Spinal cord (tissue), 10 donors: Measurements from ENCODE around the gene ERMAP. TPM values are rescaled to one million over a fixed set of nuclear protein-coding genes. Genes with fewer than 3 reads are reported as not detected.

Experiments used
- DNase-seq, 6 donors: peaks; one replicate each; pipeline versions ENCODE4 v3.0.0 to v3.0.0-alpha.2; 2013 to 2015; ENCODE audit warnings: low spot score in 6 of 6, low read depth in 4 of 6
- H3K27ac ChIP-seq: one replicate; pipeline ENCODE4 v1.5.1; 2013; ENCODE audit warnings: low read depth, low read length, control low read depth
- H3K27me3 ChIP-seq: one replicate; pipeline ENCODE4 v1.6.1; 2013; ENCODE audit warnings: low read length; ENCODE audit not compliant: control insufficient read depth, insufficient read depth
- H3K36me3 ChIP-seq: one replicate; pipeline ENCODE4 v1.6.1; 2013; ENCODE audit warnings: low read length; ENCODE audit not compliant: control insufficient read depth, insufficient read depth
- H3K4me1 ChIP-seq: one replicate; pipeline ENCODE4 v1.6.1; 2013; ENCODE audit warnings: low read length; ENCODE audit not compliant: control insufficient read depth, insufficient read depth
- H3K4me3 ChIP-seq: one replicate; pipeline ENCODE4 v1.5.1; 2013; ENCODE audit warnings: low read depth, low read length, control low read depth
- H3K9me3 ChIP-seq: one replicate; pipeline ENCODE4 v1.6.1; 2013; ENCODE audit warnings: low read length; ENCODE audit not compliant: control insufficient read depth, insufficient read depth
- WGBS: methylation state at CpG from one replicate; pipeline ENCODE4 v1.1.5; 2013; ENCODE audit warnings: missing lambda C conversion rate; ENCODE audit not compliant: insufficient coverage; 5-methylcytosine and 5-hydroxymethylcytosine counted together
- long read RNA-seq, 4 donors: transcript quantifications; one replicate each; lab custom pipeline, GENCODE V29; 2026
- polyA plus RNA-seq, 2 donors: library from polyadenylated mRNA; unstranded; fragments of 120-200 nt; gene quantifications; one replicate each; pipeline ENCODE4 v1.2.1, GENCODE V29; 2013; ENCODE audit not compliant: insufficient read length in 2 of 2
- total RNA-seq, 2 donors: library from RNA; depleted of rRNA in 1 of 2; stranded (reverse); fragments of 120-200 nt in 1 of 2; fragments of >200 nt in 1 of 2; gene quantifications; one replicate each; pipeline versions ENCODE4 v1.2.3 to v1.2.4, GENCODE V29; 2013 to 2014
- donor health status: healthy.

The ERMAP gene
- total RNA-seq = 10 to 100 TPM; 10.7 to 14.9 TPM
- 10 to 100 TPM; 10.1 to 11.0 TPM for polyA plus RNA-seq
- long read RNA-seq, donor 1, partial matches to known transcripts = 0 of 1 reads
- long read RNA-seq, donor 1, other reads (novel, unspliced or antisense) = 0 of 1 reads
- long read RNA-seq, donor 2 = 0 reads
- long read RNA-seq, donor 3 = 0 reads
- long read RNA-seq, donor 4 = 0 reads

- H3K4me3 ChIP-seq = peak within 1 kb of the TSS; percentile 82
- under 1% methylated on average over 50 of the region's 66 CpGs for whole genome bisulfite sequencing
- peak within 1 kb of the TSS; percentile 98 for H3K27ac ChIP-seq
- H3K9me3 ChIP-seq = no peaks in the 10 kb centered on the region
- H3K36me3 ChIP-seq = no peaks in the 10 kb centered on the region
- peak; percentile 82 to 97 (median 88) for DNase-seq
- no peaks in the 10 kb centered on the region for H3K27me3 ChIP-seq
- peaks cover 8% of the 10 kb centered on the region for H3K4me1 ChIP-seq
Observed at GRCh38 chr1:42816585-42817439, at the start of gene ERMAP, which contains the start of gene SVBP. Gene ERMAP (plus strand): TSS chr1:42817122. CDS start chr1:42830449, 13,327 bp downstream. Gene SVBP (minus strand): TSS chr1:42817397. CDS start chr1:42816544, 853 bp downstream.

GRCh38 chr1:42767510-42768000, 49.4 kb upstream of the ERMAP start:
- peak overlapping the region; percentile 90 for H3K4me3 ChIP-seq
- peak overlapping the region; percentile 93 for H3K27ac ChIP-seq
- H3K27me3 ChIP-seq = no peaks in the 10 kb centered on the region
- WGBS = 0% methylated on average over 15 of the region's 23 CpGs
- no peak for DNase-seq
- H3K36me3 ChIP-seq = peaks cover 8% of the 10 kb centered on the region
- H3K9me3 ChIP-seq = no peaks in the 10 kb centered on the region
- peaks cover 16% of the 10 kb centered on the region for H3K4me1 ChIP-seq

- no CpG with 5 or more reads among the region's 2 CpGs for WGBS
Observed at GRCh38 chr1:42768172-42768571, 48.8 kb upstream of the ERMAP start.

GRCh38 chr1:42769811-42770210, 47.1 kb upstream of the ERMAP start:
- Histone ChIP-seq H3K9me3 (no peaks in the 10 kb centered on the region), H3K4me3 (no peak overlapping the region), H3K27me3 (no peaks in the 10 kb centered on the region), H3K27ac (no peak overlapping the region), H3K4me1 (peaks cover 2% of the 10 kb centered on the region), H3K36me3 (peaks cover 17% of the 10 kb centered on the region)
- WGBS = 100% methylated on average over 2 of the region's 3 CpGs
- DNase-seq = no peak

More at GRCh38 chr1:42768172-42768571, 48.8 kb upstream of the ERMAP start:
- Histone ChIP-seq H3K9me3 (no peaks in the 10 kb centered on the region), H3K27me3 (no peaks in the 10 kb centered on the region), H3K36me3 (peaks cover 6% of the 10 kb centered on the region), H3K4me3 (peak overlapping the region; percentile 90), H3K27ac (no peak overlapping the region), H3K4me1 (peaks cover 10% of the 10 kb centered on the region)
- no peak for DNase-seq

GRCh38 chr1:42773420-42773819, 43.5 kb upstream of the ERMAP start:
- Histone ChIP-seq H3K4me3 (no peak overlapping the region), H3K4me1 (peaks cover 2% of the 10 kb centered on the region), H3K27ac (no peak overlapping the region), H3K36me3 (peaks cover 37% of the 10 kb centered on the region), H3K27me3 (no peaks in the 10 kb centered on the region), H3K9me3 (no peaks in the 10 kb centered on the region)
- no peak for DNase-seq
- 0% methylated on average over 1 of the region's 2 CpGs for WGBS

GRCh38 chr1:42774928-42775526, 41.9 kb upstream of the ERMAP start:
- Histone ChIP-seq H3K36me3 (peaks cover 44% of the 10 kb centered on the region), H3K4me1 (peaks cover 2% of the 10 kb centered on the region), H3K9me3 (no peaks in the 10 kb centered on the region), H3K27ac (no peak overlapping the region), H3K4me3 (no peak overlapping the region), H3K27me3 (no peaks in the 10 kb centered on the region)
- WGBS = 91% methylated on average over 4 of the region's 5 CpGs
- no peak for DNase-seq

GRCh38 chr1:42776502-42776901, 40.4 kb upstream of the ERMAP start:
- no peak overlapping the region for H3K4me3 ChIP-seq
- no peaks in the 10 kb centered on the region for H3K9me3 ChIP-seq
- no peak overlapping the region for H3K27ac ChIP-seq
- H3K36me3 ChIP-seq = peaks cover 43% of the 10 kb centered on the region
- DNase-seq = no peak
- 96% methylated on average over 5 of the region's 6 CpGs for WGBS
- no peaks in the 10 kb centered on the region for H3K4me1 ChIP-seq
- no peaks in the 10 kb centered on the region for H3K27me3 ChIP-seq

GRCh38 chr1:42777852-42778251, 39.1 kb upstream of the ERMAP start:
- peak in 2 of 6 donors; percentile 56 to 70 for DNase-seq
- Histone ChIP-seq H3K36me3 (peaks cover 39% of the 10 kb centered on the region), H3K4me3 (no peak overlapping the region)

GRCh38 chr1:42779725-42780124, 37.2 kb upstream of the ERMAP start:
- DNase-seq = no peak
- no peaks in the 10 kb centered on the region for H3K9me3 ChIP-seq
- WGBS = 100% methylated on average over 1 of the region's 2 CpGs
- H3K36me3 ChIP-seq = peaks cover 33% of the 10 kb centered on the region
- no peaks in the 10 kb centered on the region for H3K27me3 ChIP-seq
- H3K4me3 ChIP-seq = no peak overlapping the region
- H3K27ac ChIP-seq = no peak overlapping the region
- peaks cover 3% of the 10 kb centered on the region for H3K4me1 ChIP-seq

More at GRCh38 chr1:42777852-42778251, 39.1 kb upstream of the ERMAP start:
- no peaks in the 10 kb centered on the region for H3K4me1 ChIP-seq
- no peaks in the 10 kb centered on the region for H3K27me3 ChIP-seq
- no peak overlapping the region for H3K27ac ChIP-seq
- H3K9me3 ChIP-seq = no peaks in the 10 kb centered on the region
